HepG2 (cell line): ENCODE data around the gene SLC44A4. TPM values are rescaled to one million over a fixed set of nuclear protein-coding genes. Genes with fewer than 3 reads are reported as not detected.

Experiments
- BCL3 ChIP-seq: sonication (generic); formaldehyde crosslinking; IDR thresholded peaks from 2 replicates; pipeline ENCODE4 v1.5.1; 2020; ENCODE audit warnings: mild to moderate bottlenecking, missing genetic modification reagents, moderate library complexity
- CHCHD3 ChIP-seq: sonication (generic); formaldehyde crosslinking; IDR thresholded peaks from 2 replicates; pipeline ENCODE4 v1.8.0; 2022; ENCODE audit warnings: mild to moderate bottlenecking, missing genetic modification reagents, moderate library complexity
- CREBL2 ChIP-seq: sonication (generic); formaldehyde crosslinking; IDR thresholded peaks from 2 replicates; pipeline ENCODE4 v1.8.1; 2023; ENCODE audit warnings: missing genetic modification reagents, mild to moderate bottlenecking, borderline replicate concordance
- HNRNPH1 ChIP-seq: fragments of 200-400 bp; formaldehyde crosslinking; optimal IDR thresholded peaks from 2 replicates; pipeline ENCODE3; 2017; ENCODE audit warnings: mild to moderate bottlenecking, low read depth, low read length
- IRF2 ChIP-seq: IDR thresholded peaks from 2 replicates; pipeline ENCODE4 v1.6.1; 2018; ENCODE audit warnings: missing genetic modification reagents, missing compliant biosample characterization
- MBNL3 ChIP-seq: fragments of 250-450 bp; sonication (Bioruptor Pico); conservative IDR thresholded peaks from 2 replicates; pipeline ENCODE4 v1.8.0; 2022; ENCODE audit warnings: mild to moderate bottlenecking, inconsistent platforms
- PATZ1 ChIP-seq: sonication (generic); formaldehyde crosslinking; IDR thresholded peaks from 2 replicates; pipeline ENCODE4 v1.4.0; 2020; ENCODE audit warnings: missing genetic modification reagents
- PHB2 ChIP-seq: fragments of 450-650 bp; IDR thresholded peaks from 2 replicates; pipeline ENCODE4 v1.6.1; 2018; ENCODE audit not compliant: partially characterized antibody
- POLR2AphosphoS5 ChIP-seq: IDR thresholded peaks from 2 replicates; pipeline ENCODE4 v1.6.1; 2012; ENCODE audit warnings: low read depth, low read length
- SKI ChIP-seq: fragments of 450-650 bp; IDR thresholded peaks from one replicate; pipeline ENCODE4 v1.6.1; 2018; ENCODE audit warnings: mild to moderate bottlenecking; ENCODE audit not compliant: partially characterized antibody
- SRF ChIP-seq: IDR thresholded peaks from 2 replicates; pipeline ENCODE4 v1.6.1; 2011; ENCODE audit warnings: mild to moderate bottlenecking, low read depth, low read length, moderate library complexity
- TBX3 ChIP-seq: fragments of 450-650 bp; IDR thresholded peaks from 2 replicates; pipeline ENCODE4 v1.6.1; 2017; ENCODE audit warnings: antibody characterized with exemption, mild to moderate bottlenecking, inconsistent platforms, borderline replicate concordance
- U2AF2 ChIP-seq: fragments of 200-400 bp; formaldehyde crosslinking; IDR thresholded peaks from 2 replicates; pipeline ENCODE4 v1.6.1; 2017; ENCODE audit warnings: low read depth, mild to moderate bottlenecking, low read length
- ZBTB33 ChIP-seq: sonication (generic); formaldehyde crosslinking; IDR thresholded peaks from 2 replicates; pipeline ENCODE4 v1.4.0; 2020; ENCODE audit warnings: missing genetic modification reagents
- ZNF17 ChIP-seq: sonication (generic); formaldehyde crosslinking; IDR thresholded peaks from 2 replicates; pipeline ENCODE4 v1.5.0; 2020; ENCODE audit warnings: mild to moderate bottlenecking, missing genetic modification reagents
- ZNF3 ChIP-seq: IDR thresholded peaks from 2 replicates; pipeline ENCODE4 v1.7.0; 2017; ENCODE audit warnings: inconsistent platforms
- ZNF362 ChIP-seq: sonication (generic); formaldehyde crosslinking; IDR thresholded peaks from 2 replicates; pipeline ENCODE4 v1.4.0; 2020; ENCODE audit warnings: missing genetic modification reagents, mild to moderate bottlenecking, borderline replicate concordance
- ZNF746 ChIP-seq: sonication (generic); formaldehyde crosslinking; IDR thresholded peaks from 2 replicates; pipeline ENCODE4 v1.8.0; 2022; ENCODE audit warnings: mild to moderate bottlenecking, missing genetic modification reagents
- ZNF766 ChIP-seq: sonication (generic); formaldehyde crosslinking; IDR thresholded peaks from 2 replicates; pipeline ENCODE4 v1.5.0; 2020; ENCODE audit warnings: missing genetic modification reagents, borderline replicate concordance
- ZNF780A ChIP-seq: sonication (generic); formaldehyde crosslinking; IDR thresholded peaks from 2 replicates; pipeline ENCODE4 v1.8.0; 2022; ENCODE audit warnings: mild to moderate bottlenecking, missing genetic modification reagents, moderate library complexity
- ZNF784 ChIP-seq: sonication (generic); formaldehyde crosslinking; IDR thresholded peaks from 2 replicates; pipeline ENCODE4 v1.5.1; 2020; ENCODE audit warnings: missing genetic modification reagents, mild to moderate bottlenecking, borderline replicate concordance
- ZNF841 ChIP-seq: sonication (generic); formaldehyde crosslinking; IDR thresholded peaks from 2 replicates; pipeline ENCODE4 v1.8.1; 2023; ENCODE audit warnings: missing genetic modification reagents, borderline replicate concordance
- ZNF883 ChIP-seq: sonication (generic); formaldehyde crosslinking; IDR thresholded peaks from 2 replicates; pipeline ENCODE4 v1.5.1; 2020; ENCODE audit warnings: mild to moderate bottlenecking, missing genetic modification reagents; ENCODE audit errors: not compliant biosample characterization
- polyA plus RNA-seq, 8 experiments: library from polyadenylated mRNA; depleted of rRNA in 3 of 8; stranded (reverse) in 7 of 8; unstranded in 1 of 8; fragments of >200 nt; fragmentation: Illumina TruSeq in 4 of 8; extraction: Trizol in 4 of 8; gene quantifications; 2 replicates each; pipeline versions ENCODE4 v1.2.1 to v1.2.3, GENCODE V29; 2011 to 2016; ENCODE audit warnings: low read depth in 4 of 8, missing spikeins in 1 of 8, mixed read lengths in 1 of 8; ENCODE audit not compliant: insufficient read depth in 1 of 8
- total RNA-seq, 5 experiments: library from RNA; depleted of rRNA; stranded (reverse); fragments of >200 nt; fragmentation: Illumina TruSeq; extraction: Trizol; gene quantifications; 2 replicates each; pipeline ENCODE4 v1.2.3, GENCODE V29; 2016; ENCODE audit warnings: low read depth in 1 of 5

The SLC44A4 gene
- total and polyA plus RNA-seq, 2 of the 13 experiments (the other 11 are each of a cell fraction or from before 2014, with no cell fraction given), result 3.5 to 5.9 TPM

GRCh38 chr6:31927242-31927862, 48.6 kb upstream of the SLC44A4 start, which contains the start of gene C2 (continued):
- TF ChIP-seq ZNF766 (CRISPR knock-in tag) (peak; percentile 39; the same call in 1 of the 2 replicates), ZNF780A (peak; percentile 85; the same call in 1 of the 2 replicates), PATZ1 (peak; percentile 97), ZNF883 (peak; percentile 75), POLR2AphosphoS5 (peak; percentile 70), PHB2 (no peak), ZBTB33 (CRISPR knock-in tag) (peak; percentile 79), HNRNPH1 (peak; percentile 15), SRF (peak; percentile 79), ZNF746 (peak; percentile 78), ZNF841 (CRISPR knock-in tag) (no peak), ZNF17 (CRISPR knock-in tag) (no peak), BCL3 (0 out of 2 replicates have a peak, but pooled peaks have one; percentile 67), CHCHD3 (peak; percentile 50; the same call in 1 of the 2 replicates), U2AF2 (no peak), ZNF362 (CRISPR knock-in tag) (peak; percentile 55; the same call in 1 of the 2 replicates), CREBL2 (CRISPR knock-in tag) (no peak), IRF2 (peak; percentile 95), ZNF3 (CRISPR knock-in tag) (peak; percentile 25; the same call in 1 of the 2 replicates), MBNL3 (CRISPR knock-in tag) (peak; percentile 72; the same call in 1 of the 2 replicates), ZNF784 (CRISPR knock-in tag) (no peak; the same call in 1 of the 2 replicates), SKI (peak; percentile 72), TBX3 (peak; percentile 94)
